ENCODE results near the gene SPRED2.
A peak's percentile ranks its signal among the peaks of the same experiment; 100 is the strongest.

SPRED2 gene

GRCh38 chr2:65264821-65265670, 167.4 kb downstream of the SPRED2 start:
- Histone ChIP-seq H3K36me3 (ENCODE audit: control insufficient read depth, insufficient read depth, low read length) (no peaks in the 10 kb centered on the region), H3K4me3 (ENCODE audit: low read depth, low read length) (no peak overlapping the region), H3K79me2 (no peaks in the 10 kb centered on the region), H2AFZ (no peak overlapping the region), H3K4me2 (ENCODE audit: low read length) (no peak overlapping the region), H3K9me3 (ENCODE audit: control insufficient read depth, low read length) (no peaks in the 10 kb centered on the region), H3K27ac (no peak overlapping the region), H3K9ac (no peak overlapping the region), H3K27me3 (ENCODE audit: control insufficient read depth, insufficient read depth, low read length) (no peaks in the 10 kb centered on the region), H3K4me1 (peaks cover 10% of the 10 kb centered on the region)
- TF ChIP-seq CTCF (IDR thresholded peaks at IDR 0.05), result peak; percentile 67

DNA sequence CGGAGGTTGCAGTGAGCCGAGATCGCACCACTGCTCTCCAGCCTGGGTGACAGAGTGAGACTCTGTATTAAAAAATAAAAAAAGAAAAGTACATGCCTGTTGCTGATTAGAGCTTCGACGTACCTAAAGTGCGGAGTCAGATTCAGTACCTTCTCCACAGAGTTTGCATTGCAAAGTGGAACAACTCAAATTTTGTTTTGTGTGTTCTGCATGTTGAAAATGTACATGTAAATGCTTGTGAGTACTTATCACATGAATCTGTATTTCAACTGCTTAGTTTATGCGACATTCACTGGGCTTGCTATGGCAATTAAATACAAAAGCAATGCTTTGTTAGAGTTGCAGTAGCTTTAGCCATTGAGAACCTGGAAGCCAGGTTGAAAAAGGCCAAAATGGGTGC, 168.4 kb downstream of the SPRED2 start:
- Histone ChIP-seq H3K27ac (no peak overlapping the region), H3K9ac (no peak overlapping the region), H3K36me3 (ENCODE audit: control insufficient read depth, insufficient read depth, low read length) (no peaks in the 10 kb centered on the region), H2AFZ (no peak overlapping the region), H3K79me2 (peaks cover 2% of the 10 kb centered on the region), H3K4me3 (ENCODE audit: low read depth, low read length) (no peak overlapping the region), H3K4me1 (peaks cover 10% of the 10 kb centered on the region), H3K27me3 (ENCODE audit: control insufficient read depth, insufficient read depth, low read length) (no peaks in the 10 kb centered on the region), H3K9me3 (ENCODE audit: control insufficient read depth, low read length) (no peaks in the 10 kb centered on the region), H3K4me2 (ENCODE audit: low read length) (no peak overlapping the region)
- TF ChIP-seq CTCF (IDR thresholded peaks at IDR 0.05), result no peak

DNA sequence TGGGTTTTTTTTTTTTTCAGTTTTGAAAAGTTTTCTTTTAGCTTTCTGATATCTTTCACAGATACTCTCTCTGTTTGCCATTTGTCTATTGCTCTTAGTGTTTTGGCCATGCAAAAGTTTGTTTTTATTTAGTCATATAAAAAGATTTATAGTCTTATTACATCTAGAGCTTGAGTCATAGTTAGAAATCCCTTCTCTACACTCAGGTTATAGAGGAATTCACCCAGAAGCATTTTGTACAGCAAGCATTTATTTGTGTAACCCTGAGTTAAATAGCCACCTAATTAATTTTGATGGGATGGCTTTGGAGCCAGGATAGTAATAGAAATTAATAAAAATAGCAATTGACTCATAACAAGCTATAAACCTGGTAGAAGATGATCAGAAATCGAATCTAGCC, 169.1 kb downstream of the SPRED2 start:
- peaks cover 10% of the 10 kb centered on the region for H3K4me1 ChIP-seq
- H3K4me3 ChIP-seq (ENCODE audit: low read depth, low read length), result no peak overlapping the region
- H2AFZ ChIP-seq, result no peak overlapping the region
- no peak overlapping the region for H3K9ac ChIP-seq
- no peak overlapping the region for H3K4me2 ChIP-seq (ENCODE audit: low read length)
- H3K27ac ChIP-seq, result no peak overlapping the region
- no peaks in the 10 kb centered on the region for H3K27me3 ChIP-seq (ENCODE audit: control insufficient read depth, insufficient read depth, low read length)
- H3K79me2 ChIP-seq, result peaks cover 2% of the 10 kb centered on the region
- TF ChIP-seq CTCF (IDR thresholded peaks at IDR 0.05), result no peak
- no peaks in the 10 kb centered on the region for H3K9me3 ChIP-seq (ENCODE audit: control insufficient read depth, low read length)
- H3K36me3 ChIP-seq (ENCODE audit: control insufficient read depth, insufficient read depth, low read length), result no peaks in the 10 kb centered on the region

GRCh38 chr2:65261676-65262075, 170.7 kb downstream of the SPRED2 start:
- Histone ChIP-seq H3K4me2 (ENCODE audit: low read length) (no peak overlapping the region), H3K36me3 (ENCODE audit: control insufficient read depth, insufficient read depth, low read length) (no peaks in the 10 kb centered on the region), H3K9ac (no peak overlapping the region), H3K27ac (no peak overlapping the region), H2AFZ (no peak overlapping the region), H3K79me2 (peaks cover 2% of the 10 kb centered on the region), H3K4me1 (peaks cover 2% of the 10 kb centered on the region), H3K9me3 (ENCODE audit: control insufficient read depth, low read length) (no peaks in the 10 kb centered on the region), H3K4me3 (ENCODE audit: low read depth, low read length) (no peak overlapping the region), H3K27me3 (ENCODE audit: control insufficient read depth, insufficient read depth, low read length) (no peaks in the 10 kb centered on the region)
- no peak for TF ChIP-seq CTCF (IDR thresholded peaks at IDR 0.05)

Data from parathyroid adenoma (tissue), 2 donors.